ENCODE measurements around the gene MECP2. TPM values are rescaled to one million over a fixed set of nuclear protein-coding genes. Genes with fewer than 3 reads are reported as not detected.

Gene MECP2
- total RNA-seq, 1 donor from 2014 or later = 21.2 TPM

- DNase-seq (ENCODE audit: low spot score in 2 of 2) = no peak
- FAIRE-seq = no peak
Observed at GRCh38 chrX:154039577-154039976, 57.9 kb downstream of the MECP2 start.

DNA sequence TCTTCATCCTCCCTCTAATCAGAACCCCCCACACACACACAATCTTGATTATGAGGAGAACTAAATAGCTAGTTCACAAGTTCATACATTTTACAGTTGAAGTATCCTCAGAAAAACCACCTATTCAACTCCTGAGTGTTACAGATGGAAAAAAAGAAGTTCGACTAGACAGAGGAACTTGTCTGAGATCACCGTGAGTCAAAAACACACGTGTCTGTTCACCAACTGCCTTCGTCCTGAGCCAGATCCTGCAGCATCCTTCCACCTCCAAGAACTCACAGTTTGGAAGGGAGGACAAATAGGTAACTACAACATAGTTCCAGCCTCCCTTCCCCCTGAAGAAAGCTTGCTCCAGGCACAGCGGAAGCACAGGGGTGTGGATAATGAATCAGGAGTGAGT is 58.9 kb downstream of the MECP2 start:
- no peak for DNase-seq (ENCODE audit: low spot score in 2 of 2)
- no peak for FAIRE-seq

DNA sequence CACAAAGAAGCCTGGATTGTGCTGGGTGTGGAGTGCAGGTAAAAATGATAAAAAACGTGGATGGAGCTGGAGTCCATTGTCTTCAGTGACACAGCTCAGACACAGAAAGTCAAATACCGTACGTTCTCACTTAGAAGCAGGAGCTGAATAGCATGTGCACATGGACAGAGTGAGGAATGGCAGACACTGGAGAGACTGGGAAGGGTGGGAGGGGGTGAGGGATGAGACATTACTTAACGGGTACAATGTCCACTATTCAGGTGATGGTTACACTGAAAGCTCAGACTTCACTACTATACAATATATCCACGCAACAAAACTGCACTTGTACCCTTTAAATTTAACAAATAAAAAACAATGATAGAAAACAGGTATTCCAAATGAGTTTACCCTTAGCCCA is 59.8 kb downstream of the MECP2 start:
- no peak for DNase-seq (ENCODE audit: low spot score in 2 of 2)
- no peak for FAIRE-seq

DNA sequence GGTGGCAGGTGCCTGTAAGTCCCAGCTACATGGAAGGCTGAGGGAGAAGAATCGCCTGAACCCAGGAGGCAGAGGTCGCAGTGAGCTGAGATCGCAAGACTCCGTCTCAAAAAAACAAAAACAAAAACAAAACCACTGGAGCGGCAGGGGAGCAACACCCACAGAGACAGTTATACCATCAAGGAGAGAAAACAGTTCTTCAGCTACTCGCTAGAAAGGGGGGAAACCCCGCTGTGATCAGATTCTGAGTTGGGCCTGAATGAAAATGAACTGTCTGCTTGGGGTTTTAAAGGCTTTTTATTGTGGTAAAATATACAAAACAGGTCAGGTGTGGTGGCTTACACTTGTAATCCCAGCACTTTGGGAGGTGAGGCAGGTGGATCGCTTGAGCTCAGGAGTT is 61.0 kb downstream of the MECP2 start:
- DNase-seq (ENCODE audit: low spot score in 2 of 2) = no peak

DNA sequence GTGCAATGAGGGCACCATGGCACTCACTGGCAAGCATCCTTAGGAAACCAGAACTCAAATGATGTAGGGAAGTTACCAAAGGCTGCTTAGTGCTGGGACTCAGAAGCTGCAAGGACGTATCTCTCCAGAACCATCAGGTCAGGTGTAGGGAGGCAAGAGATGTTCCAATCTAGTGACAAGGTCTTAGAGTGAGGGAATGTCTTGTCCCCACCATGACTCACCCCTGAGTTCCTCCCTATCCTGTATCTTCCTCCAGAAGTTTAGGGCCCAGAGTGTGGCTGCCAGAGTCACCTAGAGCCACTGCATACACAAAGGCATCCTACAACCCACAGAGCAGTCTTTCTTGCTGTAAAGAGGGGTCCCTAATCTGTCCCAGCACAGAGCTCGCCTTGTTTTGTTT is 63.7 kb downstream of the MECP2 start:
- no peak for FAIRE-seq
- no peak for DNase-seq (ENCODE audit: low spot score in 2 of 2)

More for the DNA sequence above, 61.0 kb downstream of the MECP2 start:
- FAIRE-seq = no peak

DNA sequence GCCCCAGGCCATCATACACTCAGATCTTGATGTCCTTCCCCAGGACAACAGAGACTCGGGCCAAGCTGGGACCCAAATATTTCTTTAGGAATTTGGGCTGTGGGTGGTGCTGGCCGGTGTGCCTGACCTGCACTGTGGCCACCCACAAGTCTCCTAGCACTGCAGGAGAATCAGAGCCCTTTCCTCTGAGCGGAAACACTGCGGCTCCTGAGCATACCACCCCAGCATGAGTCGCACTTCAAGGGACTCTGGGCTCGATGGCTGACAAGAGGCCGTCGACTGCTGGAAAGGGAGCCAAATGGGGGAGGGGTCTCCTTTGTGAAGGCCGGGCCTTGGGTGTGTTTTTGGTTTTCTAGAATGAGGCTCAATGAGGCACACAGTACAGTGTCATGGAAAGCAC is 64.9 kb downstream of the MECP2 start:
- FAIRE-seq (no peak), DNase-seq (ENCODE audit: low spot score in 2 of 2) (no peak)

DNA sequence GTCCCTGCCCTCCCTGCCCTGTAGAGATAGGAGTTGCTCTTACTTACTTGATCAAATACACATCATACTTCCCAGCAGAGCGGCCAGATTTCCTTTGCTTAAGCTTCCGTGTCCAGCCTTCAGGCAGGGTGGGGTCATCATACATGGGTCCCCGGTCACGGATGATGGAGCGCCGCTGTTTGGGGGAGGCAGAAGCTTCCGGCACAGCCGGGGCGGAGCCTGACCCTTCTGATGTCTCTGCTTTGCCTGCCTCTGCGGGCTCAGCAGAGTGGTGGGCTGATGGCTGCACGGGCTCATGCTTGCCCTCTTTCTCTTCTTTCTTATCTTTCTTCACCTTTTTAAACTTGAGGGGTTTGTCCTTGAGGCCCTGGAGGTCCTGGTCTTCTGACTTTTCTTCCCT is 65.4 kb downstream of the MECP2 start:
- DNase-seq (ENCODE audit: low spot score in 2 of 2) = no peak
- FAIRE-seq = no peak

DNA sequence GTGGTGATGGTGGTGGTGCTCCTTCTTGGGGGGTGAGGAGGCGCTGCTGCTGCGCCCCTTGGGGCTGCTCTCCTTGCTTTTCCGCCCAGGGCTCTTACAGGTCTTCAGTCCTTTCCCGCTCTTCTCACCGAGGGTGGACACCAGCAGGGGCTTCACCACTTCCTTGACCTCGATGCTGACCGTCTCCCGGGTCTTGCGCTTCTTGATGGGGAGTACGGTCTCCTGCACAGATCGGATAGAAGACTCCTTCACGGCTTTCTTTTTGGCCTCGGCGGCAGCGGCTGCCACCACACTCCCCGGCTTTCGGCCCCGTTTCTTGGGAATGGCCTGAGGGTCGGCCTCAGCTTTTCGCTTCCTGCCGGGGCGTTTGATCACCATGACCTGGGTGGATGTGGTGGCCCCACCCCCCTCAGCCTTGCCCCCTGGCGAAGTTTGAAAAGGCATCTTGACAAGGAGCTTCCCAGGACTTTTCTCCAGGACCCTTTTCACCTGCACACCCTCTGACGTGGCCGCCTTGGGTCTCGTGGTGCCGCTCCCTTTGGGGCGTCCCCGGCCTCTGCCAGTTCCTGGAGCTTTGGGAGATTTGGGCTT is 66.7 kb downstream of the MECP2 start:
- FAIRE-seq = no peak

GRCh38 chrX:154030266-154030665 is 67.3 kb downstream of the MECP2 start:
- no peak for DNase-seq (ENCODE audit: low spot score in 2 of 2)
- no peak for FAIRE-seq

More for the DNA sequence above, 66.7 kb downstream of the MECP2 start:
- no peak for DNase-seq (ENCODE audit: low spot score in 2 of 2)

GRCh38 chrX:154029439-154029838 is 68.1 kb downstream of the MECP2 start:
- FAIRE-seq = no peak
- DNase-seq (ENCODE audit: low spot score in 2 of 2) = no peak

GRCh38 chrX:154028502-154029184 is 68.9 kb downstream of the MECP2 start:
- no peak for DNase-seq (ENCODE audit: low spot score in 2 of 2)
- no peak for FAIRE-seq

GRCh38 chrX:154027986-154028385 is 69.5 kb downstream of the MECP2 start:
- FAIRE-seq = no peak
- no peak for DNase-seq (ENCODE audit: low spot score in 2 of 2)

DNA sequence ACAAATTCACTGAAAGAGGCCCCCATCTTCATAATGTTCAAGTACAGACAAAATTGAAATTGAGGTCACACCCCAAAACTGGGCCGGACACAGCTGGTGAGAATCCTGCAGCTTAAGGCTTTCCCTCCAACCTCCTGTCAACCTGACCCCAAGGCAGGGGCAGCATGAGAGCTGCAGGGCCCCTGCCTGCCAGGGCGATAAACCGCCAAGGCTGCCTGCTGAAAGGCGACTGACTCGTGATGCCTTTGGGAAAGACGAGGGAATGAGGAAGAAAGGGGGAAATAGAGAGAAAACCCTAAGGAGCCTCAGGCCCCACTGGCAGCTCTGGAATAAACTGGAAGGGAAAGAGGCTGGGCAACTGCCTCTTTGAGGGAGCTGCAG is 70.5 kb downstream of the MECP2 start:
- DNase-seq (ENCODE audit: low spot score in 2 of 2) = no peak
- FAIRE-seq = no peak

DNA sequence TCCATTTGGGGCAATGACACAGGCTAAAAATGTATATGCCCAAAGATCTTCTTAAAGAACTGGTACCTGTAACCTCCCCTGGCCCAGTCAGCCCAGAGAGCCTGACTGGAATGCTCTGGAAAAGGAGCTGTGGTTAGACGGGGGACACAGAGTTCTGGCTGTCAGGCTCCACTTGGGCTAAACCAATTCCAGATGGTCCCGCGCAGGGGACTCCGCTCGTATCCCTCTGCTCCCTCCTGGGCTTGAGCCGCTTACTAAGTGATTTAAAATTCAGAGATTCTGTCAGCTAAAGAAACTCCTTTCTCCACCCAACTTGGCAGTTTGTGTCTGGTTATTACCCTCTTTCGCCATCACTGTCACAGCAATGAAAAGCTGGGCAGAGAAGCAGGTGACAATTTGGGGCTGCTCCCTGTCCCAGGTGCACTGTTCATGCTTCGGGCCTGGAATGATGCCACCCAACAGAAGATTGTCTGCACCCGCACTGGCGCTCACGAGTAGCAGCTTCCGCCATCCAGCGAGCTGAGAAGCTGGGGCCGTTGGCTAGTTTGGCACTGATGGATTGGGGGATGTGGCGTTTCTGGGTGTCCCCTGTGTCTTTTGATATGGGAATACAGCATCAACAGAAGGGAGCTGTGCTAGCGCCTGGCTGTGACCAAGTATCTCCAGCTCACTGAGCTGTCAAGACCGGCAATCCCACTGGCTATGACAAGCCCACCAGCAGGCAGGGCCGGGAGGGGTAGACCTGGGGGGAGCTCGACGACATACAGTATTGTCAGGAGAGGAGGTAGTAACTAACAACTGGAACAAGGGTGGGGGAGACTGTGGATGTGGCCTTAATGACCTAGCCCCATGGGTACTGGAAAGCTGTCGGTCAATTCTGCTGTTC is 71.1 kb downstream of the MECP2 start:
- no peak for FAIRE-seq
- no peak for DNase-seq (ENCODE audit: low spot score in 2 of 2)

DNA sequence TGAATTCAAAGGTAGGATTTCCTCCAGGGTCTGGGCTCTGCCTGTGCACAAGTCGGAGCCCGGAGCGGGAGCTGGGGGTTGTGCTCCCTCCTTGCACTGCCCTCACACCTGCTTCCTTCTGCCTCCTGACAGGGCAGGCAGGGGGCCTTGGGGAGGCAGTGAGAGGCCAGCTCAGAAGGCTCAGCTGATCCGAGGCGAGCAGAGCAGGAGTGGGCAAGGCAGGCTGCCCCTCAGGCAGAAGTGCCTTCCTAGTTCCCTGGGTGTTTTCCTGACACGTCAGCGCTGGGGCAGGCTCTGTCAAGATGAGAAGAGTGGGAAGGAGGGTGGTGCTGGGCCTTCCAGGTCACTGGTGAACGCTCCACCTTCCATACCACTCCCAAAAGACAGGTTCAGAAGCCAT is 72.3 kb downstream of the MECP2 start:
- no peak for FAIRE-seq

DNA sequence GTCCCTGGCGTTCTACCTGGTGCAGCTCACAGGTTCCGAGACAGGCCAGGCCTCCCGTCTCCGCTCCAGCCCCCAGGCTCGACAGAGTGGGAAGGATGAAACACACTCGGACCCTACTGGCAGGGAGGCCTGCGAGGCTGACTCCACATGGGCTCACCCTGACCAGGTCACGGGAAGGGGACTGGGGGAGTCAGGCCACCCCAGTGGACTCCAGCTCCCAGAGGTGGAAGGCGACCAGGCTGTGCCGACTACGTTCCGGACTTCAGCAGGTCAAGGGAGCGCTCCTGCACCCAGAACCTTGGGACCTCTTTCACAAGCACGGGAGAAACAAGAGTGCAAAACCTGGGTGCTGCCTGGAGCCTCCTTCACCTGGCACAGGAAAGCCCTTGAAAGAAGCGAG is 73.2 kb downstream of the MECP2 start:
- no peak for FAIRE-seq

More for the DNA sequence above, 72.3 kb downstream of the MECP2 start:
- DNase-seq (ENCODE audit: low spot score in 2 of 2) = no peak

DNA sequence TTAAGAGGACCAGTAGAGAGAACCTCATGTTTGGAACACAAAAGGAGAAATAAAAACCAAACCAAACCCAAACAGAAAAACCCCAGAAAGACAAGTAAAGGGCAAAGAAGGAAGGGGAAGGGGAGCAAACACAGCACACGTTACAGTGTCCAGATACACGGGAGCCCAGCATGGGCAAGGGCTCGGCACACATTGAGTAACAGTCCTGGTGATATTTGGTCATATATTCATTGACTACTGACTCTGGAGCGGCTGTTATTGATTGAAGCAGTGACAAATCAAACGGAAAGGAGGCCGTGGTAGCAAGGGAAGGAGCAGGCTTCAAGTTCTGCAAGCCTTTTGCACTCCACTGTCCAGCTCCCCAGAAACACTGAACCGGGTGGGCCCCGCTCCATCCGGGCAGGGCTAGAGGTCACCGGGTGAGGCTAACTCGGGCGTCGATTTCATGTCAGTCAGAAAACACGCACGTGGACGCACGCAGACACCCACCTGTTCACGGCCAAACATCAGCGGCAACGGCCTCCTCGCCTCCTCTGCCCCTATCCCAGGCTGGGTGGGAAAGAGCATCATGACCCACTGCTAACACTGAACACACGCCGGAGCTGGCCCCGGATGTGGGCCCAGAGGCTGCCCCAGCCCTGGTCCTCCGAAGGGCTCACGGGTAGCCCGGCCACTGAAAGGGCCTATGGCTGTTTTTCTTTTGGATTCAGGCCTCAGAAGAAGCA is 74.1 kb downstream of the MECP2 start:
- FAIRE-seq (no peak), DNase-seq (ENCODE audit: low spot score in 2 of 2) (no peak)

More for the DNA sequence above, 73.2 kb downstream of the MECP2 start:
- no peak for DNase-seq (ENCODE audit: low spot score in 2 of 2)

DNA sequence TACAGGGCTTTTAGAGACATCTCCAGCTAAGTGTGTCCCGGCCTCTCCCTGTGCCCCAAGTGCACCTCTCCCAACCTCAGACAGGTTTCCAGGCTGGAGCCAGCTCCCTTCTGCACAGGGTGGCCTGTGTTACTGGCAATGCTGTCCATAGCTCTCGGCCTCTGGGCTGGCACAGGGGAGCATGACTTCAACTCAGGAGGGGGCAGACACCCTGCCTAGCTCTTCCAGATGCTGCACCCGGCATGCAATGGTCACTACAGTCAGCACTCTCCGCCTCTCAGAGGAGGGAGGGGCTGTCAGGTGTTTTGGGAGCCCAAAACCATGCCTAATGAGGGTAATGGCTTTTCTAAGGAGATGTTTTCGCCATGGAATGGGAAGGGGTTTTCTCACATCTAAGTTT is 75.4 kb downstream of the MECP2 start:
- DNase-seq (ENCODE audit: low spot score in 2 of 2) (no peak), FAIRE-seq (no peak)

- DNase-seq (ENCODE audit: low spot score in 2 of 2) (no peak), FAIRE-seq (no peak)
Observed at GRCh38 chrX:154021131-154021611, 76.3 kb downstream of the MECP2 start.

- FAIRE-seq (no peak), DNase-seq (ENCODE audit: low spot score in 2 of 2) (no peak)
Observed at GRCh38 chrX:154020536-154021115, 76.9 kb downstream of the MECP2 start.

All from frontal cortex (tissue), 4 donors.